HepG2 (cell line): ENCODE data around the gene ACTRT2. TPM values are rescaled to one million over a fixed set of nuclear protein-coding genes. Genes with fewer than 3 reads are reported as not detected.

Experiments used
- ATAC-seq: fragments of 200-7000 bp; cut with Tn5 transposase; 3 replicates; pipeline ENCODE4 v1.9.1; 2020; ENCODE audit warnings: mild to moderate bottlenecking, moderate library complexity
- BruUV-seq: library from RNA; stranded (reverse); fragments of 400-500 nt; replicated peaks from 2 replicates; lab custom pipeline; 2021; lab: Mats Ljungman, UMichigan
- CTCF ChIA-PET: fragments of 300-600 bp; formaldehyde crosslinking; extraction: SDS; loops from one replicate; lab custom pipeline; 2021; ENCODE audit warnings: low total read pairs, inconsistent platforms, low intra/inter-chr PET ratio; lab: Yijun Ruan, JAX
- POLR2A ChIA-PET: fragments of 350-600 bp; sonication (Branson Sonifier 250); formaldehyde crosslinking; loops from one replicate; lab custom pipeline; 2020; ENCODE audit warnings: antibody characterized with exemption, inconsistent platforms; lab: Yijun Ruan, JAX
- DNase-seq: peaks from one replicate; pipeline ENCODE4 v3.0.0-alpha.2; 2015; ENCODE audit warnings: low spot score
- FAIRE-seq: peaks from 3 replicates; lab custom pipeline; 2011; peaks lifted over from hg19 to GRCh38; lab: Jason Lieb, UNC
- H2AFZ ChIP-seq: one replicate; pipeline ENCODE4 v1.6.1; 2011; ENCODE audit warnings: low read length, inconsistent platforms
- H3K27ac ChIP-seq: fragments of 300-600 bp; 3 replicates; pipeline ENCODE4 v1.8.0; 2011; ENCODE audit warnings: mixed run types, mild to moderate bottlenecking, mixed read lengths, low read length, inconsistent platforms; ENCODE audit not compliant: insufficient read depth; ENCODE audit errors: extremely low read length
- H3K27me3 ChIP-seq, 2 experiments: fragments of 200-600 bp in 1 of 2; 2 replicates in 1 of 2; 3 replicates in 1 of 2; pipeline versions ENCODE4 v1.6.0 to v1.8.0; 2011; ENCODE audit warnings: low read length in 2 of 2, mild to moderate bottlenecking in 2 of 2, moderate library complexity in 2 of 2, inconsistent platforms in 1 of 2; ENCODE audit not compliant: insufficient read depth in 2 of 2, control insufficient read depth in 1 of 2
- H3K36me3 ChIP-seq, 2 experiments: fragments of 200-600 bp in 1 of 2; replicated peaks in 1 of 2; 2 replicates in 1 of 2; 3 replicates in 1 of 2; pipeline versions ENCODE4 v1.5.1 to v1.8.0; 2011; ENCODE audit warnings: low read length in 2 of 2, inconsistent platforms in 1 of 2; ENCODE audit not compliant: insufficient read depth in 2 of 2, control insufficient read depth in 1 of 2
- H3K4me1 ChIP-seq: 2 replicates; pipeline ENCODE4 v1.5.1; 2012; ENCODE audit warnings: low read length, inconsistent platforms; ENCODE audit not compliant: insufficient read depth
- H3K4me2 ChIP-seq: 2 replicates; pipeline ENCODE4 v1.6.0; 2011; ENCODE audit warnings: low read depth, low read length, inconsistent platforms
- H3K4me3 ChIP-seq, 3 experiments: fragments of 200-600 bp in 1 of 3; sonication (generic), shearing (Covaris generic) in 1 of 3; replicated peaks in 1 of 3; 2 replicates each; pipeline ENCODE4 v1.5.1; 2011 to 2016; ENCODE audit warnings: low read length in 3 of 3, inconsistent platforms in 2 of 3, low read depth in 2 of 3, mild to moderate bottlenecking in 2 of 3, control low read depth in 1 of 3, mixed read lengths in 1 of 3; ENCODE audit not compliant: insufficient read depth in 1 of 3
- H3K79me2 ChIP-seq: one replicate; pipeline ENCODE4 v1.6.1; 2011; ENCODE audit warnings: low read length, inconsistent platforms; ENCODE audit not compliant: insufficient read depth
- H3K9ac ChIP-seq: 2 replicates; pipeline ENCODE4 v1.6.0; 2011; ENCODE audit warnings: mild to moderate bottlenecking, low read depth, low read length, inconsistent platforms; ENCODE audit not compliant: insufficient read depth
- H3K9me3 ChIP-seq: 2 replicates; pipeline ENCODE4 v1.5.1; 2012; ENCODE audit warnings: mild to moderate bottlenecking, low read length
- H4K20me1 ChIP-seq: 2 replicates; pipeline ENCODE4 v1.6.0; 2011; ENCODE audit warnings: inconsistent platforms, mild to moderate bottlenecking, low read length, moderate library complexity; ENCODE audit not compliant: insufficient read depth
- ARNT ChIP-seq: fragments of 450-650 bp; IDR thresholded peaks from 2 replicates; pipeline ENCODE4 v1.6.1; 2017
- FOXM1 ChIP-seq: sonication (generic); formaldehyde crosslinking; IDR thresholded peaks from 2 replicates; pipeline ENCODE4 v1.5.0; 2020; ENCODE audit warnings: missing genetic modification reagents
- HMGXB4 ChIP-seq, 2 experiments: sonication (generic) in 1 of 2; formaldehyde crosslinking in 1 of 2; IDR thresholded peaks; 2 replicates each; pipeline versions ENCODE4 v1.4.0 to v1.6.1; 2018 to 2020; ENCODE audit warnings: missing genetic modification reagents in 2 of 2, borderline replicate concordance in 1 of 2, low read depth in 1 of 2, mild to moderate bottlenecking in 1 of 2, missing biosample characterization in 1 of 2
- KLF13 ChIP-seq: sonication (generic); formaldehyde crosslinking; IDR thresholded peaks from 2 replicates; pipeline ENCODE4 v1.4.0; 2020; ENCODE audit warnings: mild to moderate bottlenecking, missing genetic modification reagents
- LRRFIP1 ChIP-seq: sonication (generic); formaldehyde crosslinking; conservative IDR thresholded peaks from 2 replicates; pipeline ENCODE4 v1.4.0; 2020; ENCODE audit warnings: missing genetic modification reagents
- NR1H2 ChIP-seq: sonication (generic); formaldehyde crosslinking; IDR thresholded peaks from 2 replicates; pipeline ENCODE4 v1.8.1; 2022; ENCODE audit warnings: low read depth, missing genetic modification reagents, borderline replicate concordance
- ZBTB3 ChIP-seq: sonication (generic); formaldehyde crosslinking; IDR thresholded peaks from 2 replicates; pipeline ENCODE4 v1.4.0; 2020; ENCODE audit warnings: low read depth, mild to moderate bottlenecking, moderate library complexity, missing genetic modification reagents, borderline replicate concordance
- ZNF430 ChIP-seq: sonication (generic); formaldehyde crosslinking; IDR thresholded peaks from 2 replicates; pipeline ENCODE4 v1.9.0; 2021; ENCODE audit warnings: mild to moderate bottlenecking, missing genetic modification reagents
- ZNF607 ChIP-seq: sonication (generic); formaldehyde crosslinking; IDR thresholded peaks from 2 replicates; pipeline ENCODE4 v1.5.1; 2020; ENCODE audit warnings: missing genetic modification reagents, mild to moderate bottlenecking, borderline replicate concordance
- ZNF704 ChIP-seq: sonication (generic); formaldehyde crosslinking; IDR thresholded peaks from 2 replicates; pipeline ENCODE4 v1.8.1; 2023; ENCODE audit warnings: mild to moderate bottlenecking, inconsistent platforms, moderate library complexity, missing genetic modification reagents, borderline replicate concordance
- ZNF740 ChIP-seq: sonication (generic); formaldehyde crosslinking; IDR thresholded peaks from 2 replicates; pipeline ENCODE4 v1.4.0; 2020; ENCODE audit warnings: missing genetic modification reagents
- WGBS: methylation state at CpG from one replicate; pipeline ENCODE4 v1.1.6; 2017; ENCODE audit warnings: low lambda C conversion rate; 5-methylcytosine and 5-hydroxymethylcytosine counted together
- in situ Hi-C: cut with HindIII; loops from 2 replicates; pipeline ENCODE4 v1.10.0; 2017; ENCODE audit warnings: low pct_unique_long_range_greater_than_20kb; ENCODE audit not compliant: extremely low pct_ligation_motif_present
- intact Hi-C: fragments of 100-400 bp; cut with micrococcal nuclease; formaldehyde crosslinking; loops from one replicate; pipeline ENCODE4 v1.10.0; 2022; ENCODE audit not compliant: unreplicated experiment
- polyA plus RNA-seq, 8 experiments: library from polyadenylated mRNA; depleted of rRNA in 3 of 8; stranded (reverse) in 7 of 8; unstranded in 1 of 8; fragments of >200 nt; fragmentation: Illumina TruSeq in 4 of 8; extraction: Trizol in 4 of 8; gene quantifications; 2 replicates each; pipeline versions ENCODE4 v1.2.1 to v1.2.3, GENCODE V29; 2011 to 2016; ENCODE audit warnings: low read depth in 4 of 8, missing spikeins in 1 of 8, mixed read lengths in 1 of 8; ENCODE audit not compliant: insufficient read depth in 1 of 8
- total RNA-seq, 5 experiments: library from RNA; depleted of rRNA; stranded (reverse); fragments of >200 nt; fragmentation: Illumina TruSeq; extraction: Trizol; gene quantifications; 2 replicates each; pipeline ENCODE4 v1.2.3, GENCODE V29; 2016; ENCODE audit warnings: low read depth in 1 of 5

The ACTRT2 gene
- total and polyA plus RNA-seq, 2 of the 13 experiments (the other 11 are each of a cell fraction or from before 2014, with no cell fraction given) = not detected

- Histone ChIP-seq H3K4me1 (no peaks in the 10 kb centered on the region), H2AFZ (no peak overlapping the region), H3K36me3 (no peaks in the 10 kb centered on the region), H3K27ac (no peak overlapping the region), H3K9ac (no peak overlapping the region), H3K79me2 (no peaks in the 10 kb centered on the region), H3K4me3 (no peak overlapping the region), H3K27me3 (peaks cover 9 to 43% of the 10 kb centered on the region in 2 experiments), H3K9me3 (no peaks in the 10 kb centered on the region), H4K20me1 (no peaks in the 10 kb centered on the region), H3K4me2 (no peak overlapping the region)
- in situ Hi-C loops = no loop called here
- ChIA-PET CTCF (no interaction called here), POLR2A (no interaction called here)
- no TSS peak for BruUV-seq
- WGBS = 37% methylated on average over 19 of the region's 26 CpGs
- no peak for FAIRE-seq
- intact Hi-C loops = no loop called here
- no peak for DNase-seq
- TF ChIP-seq ZNF430 (no peak), ZNF704 (no peak), FOXM1 (CRISPR knock-in tag) (no peak), LRRFIP1 (CRISPR knock-in tag) (no peak), ZBTB3 (CRISPR knock-in tag) (no peak), ZNF607 (no peak), ZNF740 (no peak), HMGXB4 (CRISPR knock-in tag; IDR thresholded peaks at IDR 0.05; ENCODE audit: borderline replicate concordance in 1 of 2, low read depth in 1 of 2) (no peak), KLF13 (CRISPR knock-in tag) (no peak), NR1H2 (no peak), ARNT (no peak)
- ATAC-seq = no peak
Observed at GRCh38 chr1:3014443-3015268, 6.6 kb upstream of the ACTRT2 start.
